GM23338 (cell line): ENCODE data around the gene HARS1.

Experiments used
- CREB1 ChIP-seq: fragments of 250-450 bp; sonication (Bioruptor Pico); IDR thresholded peaks from 2 replicates; pipeline ENCODE4 v1.5.0; 2020; ENCODE audit warnings: low read depth, mild to moderate bottlenecking, moderate library complexity
- CTCF ChIP-seq, 2 experiments: fragments of 200-600 bp in 1 of 2; sonication (generic) in 1 of 2; conservative IDR thresholded peaks; 2 replicates each; pipeline versions ENCODE4 v1.5.1 to v1.6.1; 2016 to 2017; ENCODE audit warnings: antibody characterized with exemption in 2 of 2, low read depth in 2 of 2, mild to moderate bottlenecking in 2 of 2, moderate library complexity in 1 of 2
- EZH2 ChIP-seq: fragments of 200-600 bp; sonication (generic); IDR thresholded peaks from one replicate; pipeline ENCODE4 v1.8.0; 2017; ENCODE audit warnings: antibody characterized with exemption, mild to moderate bottlenecking, low read depth; ENCODE audit not compliant: unreplicated experiment
- EZH2phosphoT487 ChIP-seq: fragments of 200-600 bp; sonication (generic); IDR thresholded peaks from one replicate; pipeline ENCODE4 v1.8.1; 2018; ENCODE audit warnings: antibody characterized with exemption; ENCODE audit not compliant: unreplicated experiment
- POLR2AphosphoS5 ChIP-seq: IDR thresholded peaks from 2 replicates; pipeline ENCODE4 v1.6.1; 2016; ENCODE audit warnings: antibody characterized with exemption, low read depth
- ZNF114 ChIP-seq: fragments of 250-450 bp; sonication (Bioruptor Pico); IDR thresholded peaks from 2 replicates; pipeline ENCODE4 v1.5.0; 2020; ENCODE audit warnings: mild to moderate bottlenecking, moderate library complexity
- TF ChIP-seq, protein P1 (sequence below): IDR thresholded peaks from one replicate; pipeline ENCODE4 v1.6.1; 2018; ENCODE audit warnings: antibody characterized with exemption; ENCODE audit not compliant: unreplicated experiment

DNA sequence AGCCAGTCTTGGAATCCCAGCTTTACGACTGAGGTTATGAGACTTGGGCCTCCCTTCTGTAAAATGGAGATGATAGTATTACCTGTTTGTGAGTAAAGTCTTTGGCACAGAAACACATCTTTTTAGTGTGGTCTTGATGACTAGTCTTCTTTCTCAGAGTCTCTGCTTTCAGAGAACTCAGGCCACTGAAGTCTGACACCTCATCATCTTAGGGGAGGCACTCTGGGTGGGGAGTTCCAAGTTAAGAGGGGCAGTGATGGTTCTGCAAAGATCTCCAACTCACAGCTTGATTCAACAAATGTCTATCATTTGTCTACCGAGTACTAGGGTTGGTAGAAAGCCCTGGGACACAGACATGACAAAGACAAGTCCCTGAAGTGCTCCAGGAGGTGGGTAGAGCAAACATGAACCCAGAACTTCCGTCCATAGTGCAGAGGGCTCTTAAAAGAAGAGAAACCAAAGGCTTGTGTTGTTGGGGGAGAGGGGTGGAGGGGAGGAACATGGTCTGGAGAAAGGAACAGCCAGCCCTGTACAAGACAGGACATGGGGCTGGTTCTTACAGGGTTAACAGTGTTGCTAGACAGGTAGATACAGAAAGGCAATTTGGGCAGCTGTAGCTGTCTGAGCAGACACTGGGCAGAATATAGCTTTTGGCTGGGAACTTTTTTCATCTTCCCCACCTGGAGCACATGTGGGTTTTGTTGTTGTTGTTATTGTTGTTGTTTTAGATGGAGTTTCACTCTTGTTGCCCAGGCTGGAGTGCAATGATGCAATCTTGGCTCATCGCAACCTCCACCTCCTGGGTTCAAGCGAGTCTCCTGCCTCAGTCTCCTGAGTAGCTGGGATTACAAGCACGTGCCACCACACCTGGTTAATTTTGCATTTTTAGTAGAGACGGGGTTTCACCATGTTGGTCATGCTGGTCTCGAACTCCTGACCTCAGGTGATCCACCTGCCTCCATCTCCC is 55.6 kb downstream of the HARS1 start:
- TF ChIP-seq EZH2: no peak
- TF ChIP-seq CTCF (conservative IDR thresholded peaks at IDR 0.05; ENCODE audit: low read depth in 2 of 2): no peak
- TF ChIP-seq ZNF114 (CRISPR knock-in tag): no peak
- TF ChIP-seq, protein P1, sequence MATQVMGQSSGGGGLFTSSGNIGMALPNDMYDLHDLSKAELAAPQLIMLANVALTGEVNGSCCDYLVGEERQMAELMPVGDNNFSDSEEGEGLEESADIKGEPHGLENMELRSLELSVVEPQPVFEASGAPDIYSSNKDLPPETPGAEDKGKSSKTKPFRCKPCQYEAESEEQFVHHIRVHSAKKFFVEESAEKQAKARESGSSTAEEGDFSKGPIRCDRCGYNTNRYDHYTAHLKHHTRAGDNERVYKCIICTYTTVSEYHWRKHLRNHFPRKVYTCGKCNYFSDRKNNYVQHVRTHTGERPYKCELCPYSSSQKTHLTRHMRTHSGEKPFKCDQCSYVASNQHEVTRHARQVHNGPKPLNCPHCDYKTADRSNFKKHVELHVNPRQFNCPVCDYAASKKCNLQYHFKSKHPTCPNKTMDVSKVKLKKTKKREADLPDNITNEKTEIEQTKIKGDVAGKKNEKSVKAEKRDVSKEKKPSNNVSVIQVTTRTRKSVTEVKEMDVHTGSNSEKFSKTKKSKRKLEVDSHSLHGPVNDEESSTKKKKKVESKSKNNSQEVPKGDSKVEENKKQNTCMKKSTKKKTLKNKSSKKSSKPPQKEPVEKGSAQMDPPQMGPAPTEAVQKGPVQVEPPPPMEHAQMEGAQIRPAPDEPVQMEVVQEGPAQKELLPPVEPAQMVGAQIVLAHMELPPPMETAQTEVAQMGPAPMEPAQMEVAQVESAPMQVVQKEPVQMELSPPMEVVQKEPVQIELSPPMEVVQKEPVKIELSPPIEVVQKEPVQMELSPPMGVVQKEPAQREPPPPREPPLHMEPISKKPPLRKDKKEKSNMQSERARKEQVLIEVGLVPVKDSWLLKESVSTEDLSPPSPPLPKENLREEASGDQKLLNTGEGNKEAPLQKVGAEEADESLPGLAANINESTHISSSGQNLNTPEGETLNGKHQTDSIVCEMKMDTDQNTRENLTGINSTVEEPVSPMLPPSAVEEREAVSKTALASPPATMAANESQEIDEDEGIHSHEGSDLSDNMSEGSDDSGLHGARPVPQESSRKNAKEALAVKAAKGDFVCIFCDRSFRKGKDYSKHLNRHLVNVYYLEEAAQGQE: no peak
- no peak for TF ChIP-seq CREB1 (CRISPR knock-in tag)
- no peak for TF ChIP-seq POLR2AphosphoS5
- no peak for TF ChIP-seq EZH2phosphoT487
